ENCODE measurements around the gene UQCRH. TPM values are rescaled to one million over a fixed set of nuclear protein-coding genes. Genes with fewer than 3 reads are reported as not detected.
"Not testable (repeated sequence)": the region's sequence is repeated elsewhere in the genome, so short reads cannot be mapped to it uniquely, and the experiment has no call there.

The UQCRH gene
- total RNA-seq, 1 donor from 2014 or later, result 1,191 TPM

- intact Hi-C loops (cut with micrococcal nuclease), result no loop called here
- ATAC-seq, result peak; percentile 24
- DNase-seq, result no peak
Observed at GRCh38 chr1:46289976-46290375, 13.5 kb upstream of the UQCRH start.

DNA sequence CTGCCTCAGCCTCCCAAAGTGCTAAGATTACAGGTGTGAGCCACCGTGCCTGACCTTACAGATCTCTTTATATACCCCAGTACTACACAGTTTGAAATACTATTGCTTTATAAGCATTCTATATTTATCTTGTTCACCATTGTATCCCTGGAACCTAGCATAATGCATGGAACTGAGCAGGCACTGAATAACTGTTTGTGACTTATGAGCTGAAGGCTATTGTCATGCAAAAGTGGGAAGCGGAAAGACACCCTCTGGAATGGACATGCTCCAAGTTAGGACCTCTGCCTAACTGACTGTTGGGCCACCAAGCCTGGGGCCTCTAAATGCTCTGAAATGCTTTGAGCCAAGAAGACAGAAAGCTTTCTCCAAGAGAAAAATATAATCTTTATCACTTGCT lies 8.2 kb upstream of the UQCRH start:
- no peak for ATAC-seq
- intact Hi-C loops (cut with micrococcal nuclease), result no loop called here

GRCh38 chr1:46298387-46298786 lies 5.1 kb upstream of the UQCRH start:
- no peak for ATAC-seq

More for the DNA sequence above, 8.2 kb upstream of the UQCRH start:
- no peak for DNase-seq

GRCh38 chr1:46300673-46301405 lies 2.7 kb upstream of the UQCRH start:
- intact Hi-C loops (cut with micrococcal nuclease), result no loop called here

More at GRCh38 chr1:46298387-46298786, 5.1 kb upstream of the UQCRH start:
- intact Hi-C loops (cut with micrococcal nuclease), result no loop called here
- no peak for DNase-seq

GRCh38 chr1:46301406-46301807 lies 2.1 kb upstream of the UQCRH start:
- peak; percentile 29 for DNase-seq
- intact Hi-C loops (cut with micrococcal nuclease), result no loop called here
- ATAC-seq, result no peak

More at GRCh38 chr1:46300673-46301405, 2.7 kb upstream of the UQCRH start:
- ATAC-seq, result no peak
- no peak for DNase-seq

- intact Hi-C loops (cut with micrococcal nuclease), result no loop called here
Observed at GRCh38 chr1:46301808-46302640, 1.5 kb upstream of the UQCRH start.

DNA sequence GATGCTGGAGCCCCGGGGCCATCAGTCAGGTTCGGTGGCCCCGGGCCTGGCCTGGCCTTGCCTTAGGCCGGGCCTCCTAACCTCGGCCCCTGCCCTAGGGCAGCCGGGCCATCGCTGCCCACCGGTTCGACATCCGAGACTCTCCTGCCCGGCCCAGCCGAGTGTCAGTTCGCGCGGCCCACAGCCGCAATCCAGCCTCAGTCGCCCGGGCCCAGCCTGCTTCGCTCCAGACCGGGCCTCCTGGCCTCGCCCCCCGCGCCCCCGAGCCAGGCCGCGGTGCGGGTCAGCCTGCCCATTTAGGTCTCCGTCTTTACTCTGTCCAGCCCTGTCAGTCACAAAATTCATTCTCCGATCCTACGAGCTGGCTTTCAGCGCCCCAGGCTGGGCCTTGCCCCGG lies 859 bp upstream of the UQCRH start:
- peak; percentile 64 for DNase-seq
- peak; percentile 22 for ATAC-seq
- intact Hi-C loops (cut with micrococcal nuclease), result no loop called here

More at GRCh38 chr1:46301808-46302640, 1.5 kb upstream of the UQCRH start:
- peak; percentile 69 for DNase-seq
- peak; percentile 33 for ATAC-seq

- no peak for ATAC-seq
- no peak for DNase-seq
- intact Hi-C loops (cut with micrococcal nuclease), result no loop called here
Observed at GRCh38 chr1:46303872-46304326, 401 bp downstream of the UQCRH start.

- DNase-seq (no peak), ATAC-seq (no peak)
- intact Hi-C loops (cut with micrococcal nuclease), result no loop called here
Observed at GRCh38 chr1:46306159-46306530, 2.6 kb downstream of the UQCRH start.

GRCh38 chr1:46309401-46310159 lies 6.1 kb downstream of the UQCRH start:
- ATAC-seq (no peak), DNase-seq (no peak)
- intact Hi-C loops (cut with micrococcal nuclease), result no loop called here

GRCh38 chr1:46310321-46310720 lies 6.8 kb downstream of the UQCRH start:
- ATAC-seq (no peak), DNase-seq (no peak)
- intact Hi-C loops (cut with micrococcal nuclease), result no loop called here

- ATAC-seq (no peak), DNase-seq (no peak)
Observed at GRCh38 chr1:46315669-46316403, 12.3 kb downstream of the UQCRH start.

DNA sequence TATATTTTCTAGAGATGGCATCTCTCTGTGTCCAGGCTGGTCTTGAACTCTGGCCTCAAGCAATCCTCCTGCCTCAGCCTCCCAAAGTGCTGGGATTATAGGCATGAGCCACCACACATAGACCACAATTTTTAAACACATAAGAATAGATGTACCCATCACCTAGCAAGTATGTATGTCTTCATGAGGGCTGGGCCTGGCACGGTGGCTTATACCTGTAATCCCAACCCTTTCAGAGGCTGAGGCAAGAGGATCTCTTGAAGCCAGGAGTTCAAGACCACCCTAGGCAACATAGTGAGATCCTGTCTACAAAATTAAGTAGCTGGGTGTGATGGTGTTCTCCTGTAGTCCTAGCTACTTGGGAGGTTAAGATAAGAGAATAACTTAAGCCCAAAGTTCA lies 13.8 kb downstream of the UQCRH start:
- ATAC-seq (no peak), DNase-seq (no peak)
- intact Hi-C loops (cut with micrococcal nuclease), result no loop called here

More at GRCh38 chr1:46315669-46316403, 12.3 kb downstream of the UQCRH start:
- intact Hi-C loops (cut with micrococcal nuclease), result no loop called here

DNA sequence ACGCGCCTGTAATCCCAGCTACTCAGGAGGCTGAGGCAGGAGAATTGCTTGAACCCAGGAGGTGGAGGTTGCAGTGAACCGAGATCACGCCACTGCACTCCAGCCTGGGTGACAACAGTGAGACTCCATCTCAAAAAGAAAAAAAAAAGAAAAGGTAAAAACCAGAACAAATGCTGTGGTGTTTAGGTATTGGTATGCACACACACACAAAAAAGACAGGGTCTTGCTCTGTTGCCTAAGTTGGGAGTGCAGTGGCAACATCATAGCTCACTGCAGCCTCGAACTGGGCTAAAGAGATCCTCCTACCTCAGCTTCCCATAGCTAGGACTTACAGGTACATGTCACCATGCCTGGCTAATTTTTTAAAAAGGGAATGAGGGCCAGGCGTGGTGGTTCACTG lies 15.8 kb downstream of the UQCRH start:
- intact Hi-C loops (cut with micrococcal nuclease); DNase-seq; ATAC-seq: not testable (repeated sequence)

DNA sequence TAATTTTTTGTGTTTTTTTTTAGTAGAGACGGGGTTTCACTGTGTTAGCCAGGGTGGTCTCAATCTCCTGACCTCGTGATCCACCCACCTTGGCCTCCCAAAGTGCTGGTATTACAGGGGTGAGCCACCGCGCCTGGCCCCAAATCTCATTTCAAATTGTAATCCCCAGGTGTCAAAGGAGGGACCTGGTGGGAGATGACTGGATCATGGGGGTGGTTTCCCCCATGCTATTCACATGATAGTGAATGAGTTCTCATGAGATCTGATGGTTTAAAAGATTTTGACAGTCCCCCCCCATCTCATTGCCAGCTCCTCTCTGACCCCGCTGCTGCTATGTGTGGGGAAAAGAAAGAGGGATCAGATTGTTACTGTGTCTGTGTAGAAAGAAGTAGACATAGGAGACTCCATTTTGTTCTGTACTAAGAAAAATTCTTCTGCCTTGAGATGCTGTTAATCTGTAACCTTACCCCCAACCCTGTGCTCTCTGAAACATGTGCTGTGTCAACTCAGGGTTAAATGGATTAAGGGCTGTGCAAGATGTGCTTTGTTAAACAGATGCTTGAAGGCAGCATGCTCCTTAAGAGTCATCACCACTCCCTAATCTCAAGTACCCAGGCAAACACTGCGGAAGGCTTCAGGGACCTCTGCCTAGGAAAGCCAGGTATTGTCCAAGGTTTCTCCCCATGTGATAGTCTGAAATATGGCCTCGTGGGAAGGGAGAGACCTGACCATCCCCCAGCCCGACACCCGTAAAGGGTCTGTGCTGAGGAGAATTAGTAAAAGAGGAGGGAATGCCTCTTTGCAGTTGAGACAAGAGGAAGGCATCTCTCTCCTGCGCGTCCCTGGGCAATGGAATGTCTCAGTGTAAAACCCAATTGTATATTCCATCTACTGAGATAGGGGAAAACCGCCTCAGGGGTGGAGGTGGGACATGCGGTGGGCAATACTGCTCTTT lies 16.7 kb downstream of the UQCRH start:
- DNase-seq; ATAC-seq; intact Hi-C loops (cut with micrococcal nuclease): not testable (repeated sequence)

- ATAC-seq; intact Hi-C loops (cut with micrococcal nuclease); DNase-seq: not testable (repeated sequence)
Observed at GRCh38 chr1:46322191-46322590, 18.7 kb downstream of the UQCRH start.

- DNase-seq; intact Hi-C loops (cut with micrococcal nuclease); ATAC-seq: not testable (repeated sequence)
Observed at GRCh38 chr1:46325285-46326076, 22.0 kb downstream of the UQCRH start.
